Lower lobe of right lung (tissue), 2 donors: ENCODE measurements around the gene IMP4. TPM values are rescaled to one million over a fixed set of nuclear protein-coding genes. Genes with fewer than 3 reads are reported as not detected.

Experiments used
- ATAC-seq, 2 donors: fragments of 200-7000 bp; cut with Tn5 transposase; one replicate each; pipeline ENCODE4 v1.9.1; 2020 to 2022; ENCODE audit warnings: mild to moderate bottlenecking in 2 of 2, moderate library complexity in 2 of 2
- DNase-seq: peaks from one replicate; pipeline ENCODE4 v3.0.0-alpha.2; 2020
- H3K27ac ChIP-seq: fragments of 200-600 bp; one replicate; pipeline ENCODE4 v1.8.0; 2022
- H3K27me3 ChIP-seq: fragments of 200-600 bp; one replicate; pipeline ENCODE4 v1.8.0; 2022; ENCODE audit warnings: low read depth
- H3K36me3 ChIP-seq: fragments of 200-600 bp; one replicate; pipeline ENCODE4 v1.8.0; 2022; ENCODE audit warnings: mild to moderate bottlenecking
- H3K4me1 ChIP-seq: fragments of 200-600 bp; one replicate; pipeline ENCODE4 v1.8.0; 2022
- H3K4me3 ChIP-seq: fragments of 200-600 bp; one replicate; pipeline ENCODE4 v1.8.0; 2022; ENCODE audit warnings: mild to moderate bottlenecking
- H3K9me3 ChIP-seq: fragments of 200-600 bp; one replicate; pipeline ENCODE4 v1.8.0; 2022
- CTCF ChIP-seq: fragments of 200-600 bp; IDR thresholded peaks from one replicate; pipeline ENCODE4 v1.8.0; 2022; ENCODE audit warnings: antibody characterized with exemption, mild to moderate bottlenecking
- intact Hi-C: fragments of 100-400 bp; cut with DNase I; formaldehyde crosslinking; loops from one replicate; pipeline ENCODE4 v1.11.0; 2022
- total RNA-seq: library from RNA; stranded (reverse); fragmentation: NEBNext Ultra II Directional; extraction: Animal tissue kit (Norgen Biotek cat#: 25700); gene quantifications from one replicate; pipeline ENCODE4 v1.2.1, GENCODE V29; 2021
- donor health status: DM: no; HTN: yes; CAD: no; lungs with severe emphysema.

Gene IMP4
- total RNA-seq, 1 donor from 2014 or later, result 55.9 TPM

- Histone ChIP-seq H3K9me3 (no peaks in the 10 kb centered on the region), H3K4me3 (no peak overlapping the region), H3K36me3 (peaks cover 12% of the 10 kb centered on the region), H3K27ac (no peak overlapping the region), H3K4me1 (peaks cover 8% of the 10 kb centered on the region), H3K27me3 (peaks cover 13% of the 10 kb centered on the region)
- TF ChIP-seq CTCF, result no peak
- DNase-seq, result no peak
- no peak for ATAC-seq
- intact Hi-C loops, result no loop called here
These were observed 8.7 kb upstream of the IMP4 start for GRCh38 chr2:130334026-130334425.

GRCh38 chr2:130335226-130335625 lies 7.5 kb upstream of the IMP4 start:
- ATAC-seq (no peak), DNase-seq (no peak)
- no peak overlapping the region for H3K4me3 ChIP-seq
- no peak overlapping the region for H3K27ac ChIP-seq
- no peak for TF ChIP-seq CTCF
- peaks cover 22% of the 10 kb centered on the region for H3K36me3 ChIP-seq
- intact Hi-C loops, result no loop called here
- H3K27me3 ChIP-seq, result peaks cover 13% of the 10 kb centered on the region
- H3K4me1 ChIP-seq, result peaks cover 11% of the 10 kb centered on the region
- H3K9me3 ChIP-seq, result no peaks in the 10 kb centered on the region

- Histone ChIP-seq H3K4me1 (peaks cover 20% of the 10 kb centered on the region), H3K4me3 (no peak overlapping the region), H3K27ac (no peak overlapping the region), H3K36me3 (peaks cover 22% of the 10 kb centered on the region), H3K9me3 (no peaks in the 10 kb centered on the region), H3K27me3 (peaks cover 11% of the 10 kb centered on the region)
- intact Hi-C loops, result no loop called here
- no peak for ATAC-seq
- TF ChIP-seq CTCF, result no peak
- DNase-seq, result no peak
These were observed 6.4 kb upstream of the IMP4 start for GRCh38 chr2:130336150-130336876.

GRCh38 chr2:130336877-130337734 lies 5.6 kb upstream of the IMP4 start:
- Histone ChIP-seq H3K27me3 (peaks cover 3% of the 10 kb centered on the region), H3K36me3 (peaks cover 22% of the 10 kb centered on the region), H3K27ac (no peak overlapping the region), H3K4me1 (peaks cover 23% of the 10 kb centered on the region), H3K9me3 (no peaks in the 10 kb centered on the region), H3K4me3 (peak overlapping the region; percentile 39)
- DNase-seq (peak; percentile 71), ATAC-seq (peak; percentile 69 to 77)
- no peak for TF ChIP-seq CTCF
- intact Hi-C loops, result no loop called here

- intact Hi-C loops, result no loop called here
- DNase-seq (no peak), ATAC-seq (no peak)
- H3K4me1 ChIP-seq, result peaks cover 16% of the 10 kb centered on the region
- H3K27ac ChIP-seq, result no peak overlapping the region
- no peaks in the 10 kb centered on the region for H3K27me3 ChIP-seq
- peaks cover 22% of the 10 kb centered on the region for H3K36me3 ChIP-seq
- TF ChIP-seq CTCF, result no peak
- H3K9me3 ChIP-seq, result no peaks in the 10 kb centered on the region
- no peak overlapping the region for H3K4me3 ChIP-seq
These were observed 4.9 kb upstream of the IMP4 start for GRCh38 chr2:130337735-130338325.
